A549 (cell line): ENCODE measurements around the gene RMND5B. TPM values are rescaled to one million over a fixed set of nuclear protein-coding genes. Genes with fewer than 3 reads are reported as not detected.

Experiments used
- ATAC-seq, 2 experiments: fragments of 200-7000 bp in 1 of 2; fragments of >200 bp in 1 of 2; cut with Nextera tagmentation in 1 of 2; cut with Tn5 transposase in 1 of 2; 3 replicates each; pipeline versions ENCODE4 v1.8.0 to v1.9.1; 2018 to 2020; ENCODE audit warnings: mild to moderate bottlenecking in 1 of 2, moderate library complexity in 1 of 2
- CTCF ChIA-PET: fragments of 300-600 bp; sonication (Branson Sonifier 250); formaldehyde crosslinking; extraction: SDS; loops from one replicate; lab custom pipeline; 2021; ENCODE audit warnings: antibody characterized with exemption, inconsistent platforms; lab: Yijun Ruan, JAX
- POLR2A ChIA-PET: fragments of 350-600 bp; formaldehyde crosslinking; extraction: SDS; loops from one replicate; lab custom pipeline; 2021; ENCODE audit warnings: antibody characterized with exemption, inconsistent platforms; lab: Yijun Ruan, JAX
- DNase-seq, 2 experiments: peaks; one replicate each; pipeline versions ENCODE4 v3.0.0 to v3.0.0-alpha.2; 2011 to 2016; ENCODE audit warnings: low read depth in 1 of 2, low spot score in 1 of 2
- FAIRE-seq: peaks from 2 replicates; lab custom pipeline; 2011; peaks lifted over from hg19 to GRCh38; lab: Jason Lieb, UNC
- H3K27ac ChIP-seq, 2 experiments: fragments of >200 bp; sonication (Bioruptor Twin); formaldehyde crosslinking; 3 replicates each; pipeline ENCODE4 v1.5.1; 2016 to 2017
- H3K4me1 ChIP-seq: fragments of >200 bp; sonication (Bioruptor Twin); formaldehyde crosslinking; 3 replicates; pipeline ENCODE4 v1.6.1; 2016
- H3K4me2 ChIP-seq: fragments of >200 bp; sonication (Bioruptor Twin); formaldehyde crosslinking; 3 replicates; pipeline ENCODE4 v1.6.1; 2016
- H3K4me3 ChIP-seq: fragments of >200 bp; sonication (Bioruptor Twin); formaldehyde crosslinking; 3 replicates; pipeline ENCODE4 v1.5.1; 2016
- H3K9me3 ChIP-seq: fragments of >200 bp; sonication (Bioruptor Twin); formaldehyde crosslinking; 3 replicates; pipeline ENCODE4 v1.6.1; 2016
- BHLHE40 ChIP-seq: IDR thresholded peaks from 2 replicates; pipeline ENCODE4 v1.6.1; 2012; ENCODE audit warnings: low read depth, low read length, inconsistent platforms
- CBX2 ChIP-seq: fragments of 200-600 bp; sonication (generic); IDR thresholded peaks from 2 replicates; pipeline ENCODE4 v1.6.1; 2016; ENCODE audit warnings: low read depth, mild to moderate bottlenecking, borderline replicate concordance
- CBX8 ChIP-seq: fragments of 200-600 bp; sonication (generic); IDR thresholded peaks from 2 replicates; pipeline ENCODE4 v1.6.1; 2016
- CEBPB ChIP-seq, 2 experiments: fragments of >200 bp in 1 of 2; sonication (Bioruptor Twin) in 1 of 2; formaldehyde crosslinking in 1 of 2; IDR thresholded peaks; 2 replicates each; pipeline ENCODE4 v1.6.1; 2012 to 2016
- CHD2 ChIP-seq: fragments of 150-350 bp; IDR thresholded peaks from 2 replicates; pipeline ENCODE4 v1.6.1; 2014; ENCODE audit warnings: low read length; ENCODE audit not compliant: partially characterized antibody
- EHF ChIP-seq: fragments of 250-450 bp; sonication (Bioruptor Pico); IDR thresholded peaks from 2 replicates; pipeline ENCODE4 v1.5.0; 2020; ENCODE audit warnings: mild to moderate bottlenecking
- ELK1 ChIP-seq: fragments of 150-350 bp; IDR thresholded peaks from 2 replicates; pipeline ENCODE4 v1.6.1; 2014; ENCODE audit warnings: low read depth, mild to moderate bottlenecking, low read length
- GATA3 ChIP-seq: IDR thresholded peaks from 2 replicates; pipeline ENCODE4 v1.6.1; 2012; ENCODE audit warnings: borderline replicate concordance
- HDAC2 ChIP-seq: fragments of 200-600 bp; sonication (generic); IDR thresholded peaks from 2 replicates; pipeline ENCODE4 v1.6.1; 2016
- HOXA7 ChIP-seq: fragments of 250-450 bp; sonication (Bioruptor Pico); IDR thresholded peaks from 2 replicates; pipeline ENCODE4 v1.5.0; 2020; ENCODE audit warnings: mild to moderate bottlenecking, moderate library complexity
- HOXB13 ChIP-seq: fragments of 250-450 bp; sonication (Bioruptor Pico); IDR thresholded peaks from 2 replicates; pipeline ENCODE4 v1.5.0; 2020; ENCODE audit warnings: low read depth, mild to moderate bottlenecking, moderate library complexity
- JUN ChIP-seq, 2 experiments: fragments of >200 bp; sonication (Bioruptor Twin); formaldehyde crosslinking; IDR thresholded peaks; 2 replicates in 1 of 2; 3 replicates in 1 of 2; pipeline ENCODE4 v1.6.1; 2016 to 2017
- KDM1A ChIP-seq: fragments of 200-600 bp; sonication (generic); IDR thresholded peaks from 2 replicates; pipeline ENCODE4 v1.6.1; 2016; ENCODE audit warnings: low read depth, mild to moderate bottlenecking
- KDM5A ChIP-seq: fragments of 200-600 bp; sonication (generic); IDR thresholded peaks from 2 replicates; pipeline ENCODE4 v1.6.1; 2016; ENCODE audit warnings: antibody characterized with exemption, mild to moderate bottlenecking
- MAFK ChIP-seq: fragments of 450-650 bp; IDR thresholded peaks from 2 replicates; pipeline ENCODE4 v1.6.1; 2014; ENCODE audit not compliant: partially characterized antibody
- MAX ChIP-seq: IDR thresholded peaks from 2 replicates; pipeline ENCODE4 v1.6.1; 2012
- NPAS2 ChIP-seq: fragments of 250-450 bp; sonication (Bioruptor Pico); IDR thresholded peaks from 2 replicates; pipeline ENCODE4 v1.8.0; 2022; ENCODE audit warnings: mild to moderate bottlenecking, moderate library complexity, borderline replicate concordance
- NR3C1 ChIP-seq: fragments of >200 bp; sonication (Bioruptor Twin); formaldehyde crosslinking; IDR thresholded peaks from 3 replicates; pipeline ENCODE4 v1.6.1; 2017
- PHF8 ChIP-seq: fragments of 200-600 bp; sonication (generic); IDR thresholded peaks from 2 replicates; pipeline ENCODE4 v1.6.1; 2016; ENCODE audit warnings: low read depth, mild to moderate bottlenecking, antibody characterized with exemption, moderate library complexity, borderline replicate concordance
- POLR2A ChIP-seq: IDR thresholded peaks from 2 replicates; pipeline ENCODE4 v1.6.1; 2012; ENCODE audit warnings: mild to moderate bottlenecking, low read length
- POLR2AphosphoS2 ChIP-seq: conservative IDR thresholded peaks from 2 replicates; pipeline ENCODE4 v1.6.1; 2012; ENCODE audit warnings: low read length, improper control_type of control experiment, inconsistent platforms
- RAD21 ChIP-seq, 2 experiments: fragments of >200 bp in 1 of 2; sonication (Bioruptor Twin) in 1 of 2; formaldehyde crosslinking in 1 of 2; IDR thresholded peaks in 1 of 2; conservative IDR thresholded peaks in 1 of 2; 2 replicates in 1 of 2; 3 replicates in 1 of 2; pipeline ENCODE4 v1.6.1; 2012 to 2018; ENCODE audit warnings: inconsistent platforms in 1 of 2
- RARB ChIP-seq: fragments of 250-450 bp; sonication (Bioruptor Pico); IDR thresholded peaks from 2 replicates; pipeline ENCODE4 v1.8.0; 2021; ENCODE audit warnings: mild to moderate bottlenecking, moderate library complexity
- RNF2 ChIP-seq: fragments of 200-600 bp; sonication (generic); IDR thresholded peaks from 2 replicates; pipeline ENCODE4 v1.6.1; 2016; ENCODE audit warnings: low read depth, mild to moderate bottlenecking, antibody characterized with exemption, moderate library complexity, borderline replicate concordance
- SREBF2 ChIP-seq: fragments of 450-650 bp; IDR thresholded peaks from 2 replicates; pipeline ENCODE4 v1.6.1; 2014; ENCODE audit warnings: mild to moderate bottlenecking, moderate library complexity
- TFCP2L1 ChIP-seq: fragments of 250-450 bp; sonication (Bioruptor Pico); IDR thresholded peaks from 2 replicates; pipeline ENCODE4 v1.5.0; 2021; ENCODE audit warnings: mild to moderate bottlenecking
- ZFP36 ChIP-seq: fragments of 450-650 bp; IDR thresholded peaks from 2 replicates; pipeline ENCODE4 v1.6.1; 2014; ENCODE audit warnings: borderline replicate concordance; ENCODE audit not compliant: partially characterized antibody
- ZNF302 ChIP-seq: fragments of 250-450 bp; sonication (Bioruptor Pico); IDR thresholded peaks from 2 replicates; pipeline ENCODE4 v1.9.0; 2021; ENCODE audit warnings: inconsistent platforms, mild to moderate bottlenecking, moderate library complexity
- ZSCAN20 ChIP-seq: fragments of 250-450 bp; sonication (Bioruptor Pico); IDR thresholded peaks from 2 replicates; pipeline ENCODE4 v1.8.0; 2022; ENCODE audit warnings: mild to moderate bottlenecking, moderate library complexity
- WGBS: methylation state at CpG from one replicate; pipeline ENCODE4 v1.1.6; 2017; ENCODE audit errors: missing lambda C conversion rate; 5-methylcytosine and 5-hydroxymethylcytosine counted together
- polyA plus RNA-seq, 4 experiments: library from polyadenylated mRNA; depleted of rRNA in 3 of 4; stranded (reverse); fragments of >200 nt; fragmentation: RNase III in 1 of 4; extraction: RNeasy Plus Mini Kit Qiagen cat#74134 plus additional on column Dnase treatment in 1 of 4; gene quantifications; 2 replicates in 3 of 4; 3 replicates in 1 of 4; pipeline ENCODE4 v1.2.3, GENCODE V29; 2011 to 2017
- TF ChIP-seq, protein P1 (sequence below): IDR thresholded peaks from 2 replicates; pipeline ENCODE4 v1.6.1; 2012; ENCODE audit warnings: low read depth, borderline replicate concordance
- TF ChIP-seq, protein P2 (sequence below): fragments of >200 bp; sonication (Bioruptor Twin); formaldehyde crosslinking; IDR thresholded peaks from 3 replicates; pipeline ENCODE4 v1.6.1; 2016

RMND5B gene
- polyA plus RNA-seq, 2 of the 4 experiments (the other 2 are of a cell fraction): 20.2 to 30.3 TPM

DNA sequence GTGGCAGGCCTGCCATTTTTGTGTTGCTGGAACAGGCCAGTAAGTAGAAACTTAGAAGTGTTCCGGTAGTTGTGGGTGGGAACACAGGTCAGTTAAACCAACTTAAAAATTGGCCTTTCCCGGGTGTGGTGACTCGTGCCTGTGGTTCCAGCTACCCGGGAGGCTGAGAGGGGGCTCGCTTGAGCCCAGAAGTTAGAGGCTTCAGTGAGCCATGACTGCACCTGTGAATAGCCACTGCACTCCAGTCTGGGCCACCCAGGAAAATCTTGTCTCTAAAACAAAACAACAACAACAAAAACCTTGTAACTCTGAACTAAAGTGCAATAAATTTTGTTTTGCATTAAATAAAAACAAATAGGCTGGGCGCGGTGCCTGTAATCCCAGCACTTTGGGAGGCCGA, 24.3 kb downstream of the RMND5B start:
- ATAC-seq (no peak), DNase-seq (no peak), FAIRE-seq (no peak)
- no peaks in the 10 kb centered on the region for H3K9me3 ChIP-seq
- H3K4me2 ChIP-seq: no peak overlapping the region
- WGBS: 84% methylated on average over 7 of the region's 8 CpGs
- H3K4me1 ChIP-seq: peaks cover 13% of the 10 kb centered on the region
- H3K27ac ChIP-seq: no peak overlapping the region
- TF ChIP-seq MAFK: no peak
- no peak for TF ChIP-seq RAD21 (conservative IDR thresholded peaks at IDR 0.05 in 1 of 2, IDR thresholded peaks at IDR 0.05 in 1 of 2)
- TF ChIP-seq JUN (IDR thresholded peaks at IDR 0.05): no peak
- no peak for TF ChIP-seq HOXA7 (CRISPR knock-in tag)
- TF ChIP-seq KDM1A: no peak
- TF ChIP-seq ZSCAN20 (CRISPR knock-in tag): no peak
- TF ChIP-seq ZFP36: no peak
- TF ChIP-seq CEBPB (IDR thresholded peaks at IDR 0.05): no peak
- no peak for TF ChIP-seq CBX2
- TF ChIP-seq TFCP2L1 (CRISPR knock-in tag): no peak
- TF ChIP-seq ZNF302 (CRISPR knock-in tag): no peak
- TF ChIP-seq NR3C1: no peak
- TF ChIP-seq GATA3: no peak
- TF ChIP-seq PHF8: no peak
- TF ChIP-seq EHF: no peak
- POLR2A ChIA-PET: interaction anchor here (2.3 kb wide), 1 partner anchor 49 kb away, joined by 16 read pairs; the partner anchor contains the start of gene HNRNPAB
- CTCF ChIA-PET: interaction anchor here (1.0 to 12.1 kb wide), 3 partner anchors 8 to 80 kb away, joined by 3 to 110 read pairs (median 12); no protein-coding TSS in a partner anchor
- H3K4me3 ChIP-seq: no peak overlapping the region

DNA sequence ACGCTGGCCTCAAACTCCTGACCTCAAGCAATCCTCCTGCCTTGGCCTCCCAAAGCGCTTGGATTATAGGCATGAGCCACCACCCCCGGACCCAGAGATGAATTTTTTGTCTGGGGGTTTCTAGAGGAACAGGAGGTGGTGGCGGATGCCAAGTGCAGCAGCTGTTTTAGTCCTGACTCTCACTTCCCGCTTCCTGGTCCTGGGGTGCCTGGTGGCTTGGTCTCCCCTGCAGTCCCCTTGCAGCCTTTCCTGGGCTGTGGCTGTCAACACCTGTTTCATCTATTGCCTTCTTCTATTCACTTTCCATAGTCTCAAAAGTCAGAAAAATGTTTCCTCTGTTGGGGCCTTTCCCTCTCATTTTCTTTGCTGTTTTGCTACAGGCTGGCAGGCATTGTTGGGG, 29.4 kb downstream of the RMND5B start:
- WGBS: 83% methylated on average over 5 of the region's 5 CpGs
- no peak for TF ChIP-seq CEBPB (IDR thresholded peaks at IDR 0.05)
- TF ChIP-seq BHLHE40: no peak
- TF ChIP-seq, protein P1, sequence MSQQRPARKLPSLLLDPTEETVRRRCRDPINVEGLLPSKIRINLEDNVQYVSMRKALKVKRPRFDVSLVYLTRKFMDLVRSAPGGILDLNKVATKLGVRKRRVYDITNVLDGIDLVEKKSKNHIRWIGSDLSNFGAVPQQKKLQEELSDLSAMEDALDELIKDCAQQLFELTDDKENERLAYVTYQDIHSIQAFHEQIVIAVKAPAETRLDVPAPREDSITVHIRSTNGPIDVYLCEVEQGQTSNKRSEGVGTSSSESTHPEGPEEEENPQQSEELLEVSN: no peak
- TF ChIP-seq ELK1: no peak
- TF ChIP-seq MAX: no peak
- no peak for TF ChIP-seq RNF2
- TF ChIP-seq SREBF2: no peak
- no peak for TF ChIP-seq ZNF302 (CRISPR knock-in tag)
- no peak for TF ChIP-seq KDM1A
- no peak for TF ChIP-seq POLR2A
- TF ChIP-seq PHF8: no peak
- no peak for TF ChIP-seq KDM5A
- no peak for TF ChIP-seq GATA3
- TF ChIP-seq, all 56 proteins: peak for 0

DNA sequence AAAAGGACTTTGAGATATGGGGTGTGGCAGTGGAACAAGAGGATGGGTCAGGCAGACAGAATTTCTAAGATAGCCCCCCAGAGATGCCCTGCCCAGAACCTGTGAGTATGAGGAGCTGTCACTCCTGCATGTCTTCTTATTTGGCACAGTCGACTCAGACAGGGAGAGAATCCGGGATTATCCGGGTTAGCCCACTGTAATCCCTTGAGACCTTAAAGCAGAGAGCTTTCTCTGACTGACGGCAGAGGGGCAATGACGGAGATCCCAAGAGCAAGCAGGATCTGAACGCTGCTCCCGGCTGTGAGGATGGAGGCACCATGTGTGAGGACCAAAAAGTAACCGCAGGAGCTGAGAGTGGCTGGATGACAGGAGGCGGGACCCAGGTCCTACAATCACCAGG, 31.7 kb downstream of the RMND5B start:
- H3K27ac ChIP-seq: no peak overlapping the region
- ATAC-seq (no peak), FAIRE-seq (no peak), DNase-seq (no peak)
- H3K4me3 ChIP-seq: no peak overlapping the region
- H3K4me1 ChIP-seq: no peaks in the 10 kb centered on the region
- 75% methylated on average over 9 of the region's 9 CpGs for WGBS
- POLR2A ChIA-PET: no interaction called here
- no peaks in the 10 kb centered on the region for H3K9me3 ChIP-seq
- CTCF ChIA-PET: interaction anchor here (0.9 to 12.1 kb wide), 7 partner anchors 8 to 555 kb away, joined by 3 to 110 read pairs (median 4); partner anchors contain the start of gene NHP2
- no peak overlapping the region for H3K4me2 ChIP-seq
- no peak for TF ChIP-seq NPAS2 (CRISPR knock-in tag)
- TF ChIP-seq ELK1: no peak
- no peak for TF ChIP-seq CBX8
- TF ChIP-seq POLR2AphosphoS2: no peak
- TF ChIP-seq HDAC2: no peak
- TF ChIP-seq RARB (CRISPR knock-in tag): no peak
- TF ChIP-seq HOXB13 (CRISPR knock-in tag): no peak
- TF ChIP-seq CHD2: no peak
- TF ChIP-seq, protein P2, sequence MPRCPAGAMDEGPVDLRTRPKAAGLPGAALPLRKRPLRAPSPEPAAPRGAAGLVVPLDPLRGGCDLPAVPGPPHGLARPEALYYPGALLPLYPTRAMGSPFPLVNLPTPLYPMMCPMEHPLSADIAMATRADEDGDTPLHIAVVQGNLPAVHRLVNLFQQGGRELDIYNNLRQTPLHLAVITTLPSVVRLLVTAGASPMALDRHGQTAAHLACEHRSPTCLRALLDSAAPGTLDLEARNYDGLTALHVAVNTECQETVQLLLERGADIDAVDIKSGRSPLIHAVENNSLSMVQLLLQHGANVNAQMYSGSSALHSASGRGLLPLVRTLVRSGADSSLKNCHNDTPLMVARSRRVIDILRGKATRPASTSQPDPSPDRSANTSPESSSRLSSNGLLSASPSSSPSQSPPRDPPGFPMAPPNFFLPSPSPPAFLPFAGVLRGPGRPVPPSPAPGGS: no peak

More for the DNA sequence above, 29.4 kb downstream of the RMND5B start:
- no peak for DNase-seq
- Histone ChIP-seq H3K4me1 (no peaks in the 10 kb centered on the region), H3K4me2 (no peak overlapping the region), H3K9me3 (no peaks in the 10 kb centered on the region), H3K4me3 (no peak overlapping the region), H3K27ac (no peak overlapping the region)
- no peak for FAIRE-seq
- POLR2A ChIA-PET: no interaction called here
- ATAC-seq: no peak
- CTCF ChIA-PET: interaction anchor here (12.1 kb wide), 1 partner anchor 85 kb away, joined by 110 read pairs; no protein-coding TSS in a partner anchor
